SK-N-MC (cell line): ENCODE results near the gene TBC1D3I.
"Not testable (repeated sequence)": the region's sequence is repeated elsewhere in the genome, so short reads cannot be mapped to it uniquely, and the experiment has no call there.

Experiments
- DNase-seq: peaks from one replicate; pipeline ENCODE4 v3.0.0-alpha.2; 2011; ENCODE audit warnings: low read depth, low spot score
- H3K27ac ChIP-seq: fragments of 200-600 bp; sonication (generic); 2 replicates; pipeline ENCODE4 v1.5.1; 2016; ENCODE audit warnings: mixed run types
- H3K36me3 ChIP-seq: fragments of 200-600 bp; sonication (generic); 2 replicates; pipeline ENCODE4 v1.6.1; 2017; ENCODE audit warnings: antibody characterized with exemption, low read length, mixed read lengths; ENCODE audit not compliant: insufficient read depth
- H3K4me3 ChIP-seq: fragments of 200-600 bp; sonication (generic); 2 replicates; pipeline ENCODE4 v1.5.1; 2016
- H3K9ac ChIP-seq: fragments of 200-600 bp; sonication (generic); 2 replicates; pipeline ENCODE4 v1.8.0; 2017; ENCODE audit warnings: mixed run types, mixed read lengths; ENCODE audit not compliant: insufficient read length
- H3K9me3 ChIP-seq: fragments of 200-600 bp; sonication (generic); 2 replicates; pipeline ENCODE4 v1.6.1; 2017; ENCODE audit warnings: low read depth, mild to moderate bottlenecking, antibody characterized with exemption, low read length, moderate library complexity, mixed read lengths
- EZH2 ChIP-seq: fragments of 200-600 bp; sonication (generic); IDR thresholded peaks from one replicate; pipeline ENCODE4 v1.6.1; 2017; ENCODE audit warnings: antibody characterized with exemption
- FOXP2 ChIP-seq: optimal IDR thresholded peaks from 2 replicates; pipeline ENCODE3; 2011; ENCODE audit warnings: mild to moderate bottlenecking, moderate library complexity; ENCODE audit not compliant: insufficient read depth; ENCODE audit errors: extremely low read length, control extremely low read depth
- POLR2AphosphoS5 ChIP-seq: IDR thresholded peaks from 2 replicates; pipeline ENCODE4 v1.6.1; 2012; ENCODE audit warnings: mild to moderate bottlenecking, low read depth, low read length, borderline replicate concordance

The TBC1D3I gene

GRCh38 chr17:36214918-36215317, 49.5 kb downstream of the TBC1D3I start:
- H3K36me3 ChIP-seq = no peaks in the 10 kb centered on the region
- H3K9me3 ChIP-seq = no peaks in the 10 kb centered on the region
- H3K9ac ChIP-seq = no peak overlapping the region
- DNase-seq = no peak
- H3K27ac ChIP-seq = no peak overlapping the region
- H3K4me3 ChIP-seq = no peak overlapping the region
- no peak for TF ChIP-seq EZH2
- no peak for TF ChIP-seq POLR2AphosphoS5
- no peak for TF ChIP-seq FOXP2

GRCh38 chr17:36213695-36214094, 50.7 kb downstream of the TBC1D3I start:
- H3K4me3 ChIP-seq = no peak overlapping the region
- DNase-seq = no peak
- TF ChIP-seq POLR2AphosphoS5 (no peak), FOXP2 (no peak), EZH2 (no peak)
- H3K9me3 ChIP-seq = no peaks in the 10 kb centered on the region
- H3K27ac ChIP-seq = no peak overlapping the region
- no peak overlapping the region for H3K9ac ChIP-seq
- H3K36me3 ChIP-seq = no peaks in the 10 kb centered on the region

- Histone ChIP-seq H3K27ac (no peak overlapping the region), H3K36me3 (no peaks in the 10 kb centered on the region), H3K9ac (no peak overlapping the region), H3K4me3 (no peak overlapping the region), H3K9me3 (no peaks in the 10 kb centered on the region)
- TF ChIP-seq EZH2 (no peak), FOXP2 (no peak), POLR2AphosphoS5 (no peak)
- DNase-seq = no peak
Measured at GRCh38 chr17:36212966-36213365, 51.4 kb downstream of the TBC1D3I start.

- Histone ChIP-seq H3K36me3 (no peaks in the 10 kb centered on the region), H3K4me3 (no peak overlapping the region), H3K9me3 (no peaks in the 10 kb centered on the region), H3K9ac (no peak overlapping the region), H3K27ac (no peak overlapping the region)
- DNase-seq = no peak
- no peak for TF ChIP-seq POLR2AphosphoS5
Measured at GRCh38 chr17:36212272-36212605, 52.1 kb downstream of the TBC1D3I start.

- H3K9me3 ChIP-seq, H3K9ac ChIP-seq, DNase-seq, H3K27ac ChIP-seq, H3K4me3 ChIP-seq, H3K36me3 ChIP-seq: not testable (repeated sequence)
Measured at GRCh38 chr17:36211484-36212271, 52.7 kb downstream of the TBC1D3I start.

- DNase-seq, H3K9me3 ChIP-seq, H3K4me3 ChIP-seq, H3K9ac ChIP-seq, H3K36me3 ChIP-seq, H3K27ac ChIP-seq: not testable (repeated sequence)
Measured at GRCh38 chr17:36210439-36211211, 53.7 kb downstream of the TBC1D3I start, which contains the start of gene CCL4L2. TSS of gene CCL4L2 (plus strand) at chr17:36211063.

- DNase-seq = no peak
- H3K9me3 ChIP-seq = no peaks in the 10 kb centered on the region
- no peak overlapping the region for H3K4me3 ChIP-seq
- H3K9ac ChIP-seq = no peak overlapping the region
- no peak for TF ChIP-seq EZH2
- no peak for TF ChIP-seq FOXP2
- no peak for TF ChIP-seq POLR2AphosphoS5
- H3K36me3 ChIP-seq = no peaks in the 10 kb centered on the region
- H3K27ac ChIP-seq = no peak overlapping the region
Measured at GRCh38 chr17:36209575-36209974, 54.8 kb downstream of the TBC1D3I start.

GRCh38 chr17:36207383-36207782, 57.0 kb downstream of the TBC1D3I start:
- not testable (repeated sequence) for H3K4me3 ChIP-seq, H3K9me3 ChIP-seq, H3K27ac ChIP-seq, H3K36me3 ChIP-seq, DNase-seq, H3K9ac ChIP-seq

- not testable (repeated sequence) for H3K9ac ChIP-seq, H3K27ac ChIP-seq, H3K4me3 ChIP-seq, H3K9me3 ChIP-seq, H3K36me3 ChIP-seq, DNase-seq
Measured at GRCh38 chr17:36206486-36206821, 57.9 kb downstream of the TBC1D3I start.
